ENCODE data around the gene MAD1L1. TPM values are rescaled to one million over a fixed set of nuclear protein-coding genes. Genes with fewer than 3 reads are reported as not detected.

The MAD1L1 gene
- total RNA-seq, 2 experiments from 2014 or later = 157 to 160 TPM

DNA sequence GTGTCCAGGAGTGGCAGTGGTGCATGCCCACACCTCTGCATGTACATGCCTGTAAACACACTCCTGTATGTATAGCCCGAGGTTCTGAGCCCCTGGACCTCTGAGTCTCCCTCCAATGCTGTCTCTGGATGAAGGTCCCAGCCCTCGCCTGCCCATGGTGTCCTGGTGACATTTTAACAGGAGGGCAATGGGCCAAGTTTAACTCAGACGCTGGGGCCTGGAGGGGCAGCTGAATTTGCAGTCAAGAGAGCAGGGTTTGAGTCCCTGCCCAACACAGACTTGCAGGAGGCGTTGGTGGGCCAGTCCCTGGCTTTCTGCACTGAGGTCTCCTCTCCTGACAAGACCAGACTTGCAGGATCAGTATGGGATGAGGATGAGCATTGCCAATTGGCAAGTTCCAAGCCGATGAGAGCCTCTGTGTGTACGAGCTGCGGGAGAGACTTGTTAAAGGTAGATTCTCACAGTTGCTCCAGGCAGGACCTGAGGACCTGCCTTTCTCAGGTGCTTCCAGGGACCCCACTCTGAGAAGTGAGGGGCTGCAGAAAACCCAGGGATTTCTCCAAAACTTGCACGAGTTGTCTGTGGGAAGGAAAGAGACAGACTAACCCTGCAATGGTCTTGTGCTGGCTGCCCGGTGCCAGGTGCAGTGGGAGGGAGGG lies 420.8 kb downstream of the MAD1L1 start:
- H3K27me3 ChIP-seq (ENCODE audit: control insufficient read depth in 1 of 2, insufficient read depth in 2 of 2, low read length in 2 of 2) = no peaks in the 10 kb centered on the region
- H3K36me3 Mint-ChIP-seq (ENCODE audit: low read depth) = peaks cover 7% of the 10 kb centered on the region
- no peak overlapping the region for H3K27ac ChIP-seq (ENCODE audit: low read depth in 1 of 2, low read length in 2 of 2)
- H3K9me3 Mint-ChIP-seq = no peaks in the 10 kb centered on the region
- H3K4me1 ChIP-seq (ENCODE audit: insufficient read depth, low read length) = no peaks in the 10 kb centered on the region
- TF ChIP-seq, protein P1, sequence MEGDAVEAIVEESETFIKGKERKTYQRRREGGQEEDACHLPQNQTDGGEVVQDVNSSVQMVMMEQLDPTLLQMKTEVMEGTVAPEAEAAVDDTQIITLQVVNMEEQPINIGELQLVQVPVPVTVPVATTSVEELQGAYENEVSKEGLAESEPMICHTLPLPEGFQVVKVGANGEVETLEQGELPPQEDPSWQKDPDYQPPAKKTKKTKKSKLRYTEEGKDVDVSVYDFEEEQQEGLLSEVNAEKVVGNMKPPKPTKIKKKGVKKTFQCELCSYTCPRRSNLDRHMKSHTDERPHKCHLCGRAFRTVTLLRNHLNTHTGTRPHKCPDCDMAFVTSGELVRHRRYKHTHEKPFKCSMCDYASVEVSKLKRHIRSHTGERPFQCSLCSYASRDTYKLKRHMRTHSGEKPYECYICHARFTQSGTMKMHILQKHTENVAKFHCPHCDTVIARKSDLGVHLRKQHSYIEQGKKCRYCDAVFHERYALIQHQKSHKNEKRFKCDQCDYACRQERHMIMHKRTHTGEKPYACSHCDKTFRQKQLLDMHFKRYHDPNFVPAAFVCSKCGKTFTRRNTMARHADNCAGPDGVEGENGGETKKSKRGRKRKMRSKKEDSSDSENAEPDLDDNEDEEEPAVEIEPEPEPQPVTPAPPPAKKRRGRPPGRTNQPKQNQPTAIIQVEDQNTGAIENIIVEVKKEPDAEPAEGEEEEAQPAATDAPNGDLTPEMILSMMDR (IDR thresholded peaks at IDR 0.05) = no peak
- peak overlapping the region; percentile 30 for H3K27ac Mint-ChIP-seq
- H3K9me3 ChIP-seq (ENCODE audit: control insufficient read depth in 1 of 2, insufficient read depth in 1 of 2, low read length in 2 of 2) = peaks cover 0 to 7% of the 10 kb centered on the region in 2 experiments
- H3K36me3 ChIP-seq (ENCODE audit: insufficient read depth, low read length) = peaks cover 11% of the 10 kb centered on the region
- no peak overlapping the region for H3K4me3 ChIP-seq (ENCODE audit: low read length)
- CTCF ChIA-PET = no interaction called here
- DNase-seq (no peak), ATAC-seq (ENCODE audit: poor library complexity) (no peak)
- intact Hi-C loops (cut with DNase I, micrococcal nuclease) = no loop called here
- POLR2A ChIA-PET = no interaction called here
- H3K27me3 Mint-ChIP-seq = no peaks in the 10 kb centered on the region
- no peak overlapping the region for H3K4me3 Mint-ChIP-seq
- no peaks in the 10 kb centered on the region for H3K4me1 Mint-ChIP-seq (ENCODE audit: low read depth)

DNA sequence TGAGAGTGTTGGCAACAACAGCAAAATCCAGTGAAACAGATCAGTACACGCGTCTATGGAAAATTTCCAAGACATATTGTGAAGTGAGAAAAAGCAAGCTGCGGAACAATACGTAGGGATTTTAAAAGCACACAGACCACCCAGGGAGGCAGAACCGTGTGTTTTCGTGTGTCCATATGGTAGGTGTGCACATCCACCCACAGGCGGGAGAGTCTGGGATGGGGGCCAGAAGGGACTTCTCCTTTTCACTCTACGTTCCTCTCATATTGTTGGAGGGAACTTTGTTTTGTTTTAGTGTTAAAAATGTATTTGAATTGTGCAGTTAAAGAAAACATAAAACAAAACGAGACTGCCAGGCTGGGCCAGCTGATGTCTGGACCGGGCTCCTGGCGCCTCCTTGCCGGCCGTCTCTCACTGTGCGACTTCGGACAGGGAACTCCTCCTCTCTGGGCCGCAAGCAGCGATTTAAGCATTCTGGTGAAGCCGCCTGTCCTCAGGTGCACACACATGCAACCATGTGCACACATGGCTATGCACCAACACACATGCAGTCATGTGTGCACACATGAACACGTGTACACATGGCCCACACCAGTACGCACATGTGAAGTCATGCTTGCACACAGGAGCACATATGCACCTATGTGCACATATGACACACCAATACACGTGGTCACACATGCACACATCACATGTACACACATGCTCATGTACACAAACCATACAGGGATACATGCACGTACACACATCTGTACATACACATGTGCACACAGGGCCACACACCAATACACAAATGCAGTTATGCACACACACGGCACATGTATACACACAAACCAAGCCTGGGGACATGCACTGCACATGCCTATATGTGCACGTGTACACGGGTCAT lies 421.5 kb downstream of the MAD1L1 start:
- no peaks in the 10 kb centered on the region for H3K27me3 ChIP-seq (ENCODE audit: control insufficient read depth in 1 of 2, insufficient read depth in 2 of 2, low read length in 2 of 2)
- Mint-ChIP-seq H3K27ac (peak overlapping the region; percentile 30), H3K36me3 (ENCODE audit: low read depth) (peaks cover 7% of the 10 kb centered on the region), H3K4me1 (ENCODE audit: low read depth) (no peaks in the 10 kb centered on the region), H3K27me3 (no peaks in the 10 kb centered on the region), H3K4me3 (no peak overlapping the region), H3K9me3 (no peaks in the 10 kb centered on the region)
- ChIA-PET POLR2A (no interaction called here), CTCF (no interaction called here)
- H3K36me3 ChIP-seq (ENCODE audit: insufficient read depth, low read length) = peaks cover 11% of the 10 kb centered on the region
- no peak for ATAC-seq (ENCODE audit: poor library complexity)
- H3K4me3 ChIP-seq (ENCODE audit: low read length) = no peak overlapping the region
- TF ChIP-seq, protein P1 (IDR thresholded peaks at IDR 0.05) = no peak
- intact Hi-C loops (cut with DNase I, micrococcal nuclease) = no loop called here
- H3K4me1 ChIP-seq (ENCODE audit: insufficient read depth, low read length) = no peaks in the 10 kb centered on the region
- H3K27ac ChIP-seq (ENCODE audit: low read depth in 1 of 2, low read length in 2 of 2) = no peak overlapping the region
- H3K9me3 ChIP-seq (ENCODE audit: control insufficient read depth in 1 of 2, insufficient read depth in 1 of 2, low read length in 2 of 2) = peaks cover 0 to 7% of the 10 kb centered on the region in 2 experiments
- no peak for DNase-seq

DNA sequence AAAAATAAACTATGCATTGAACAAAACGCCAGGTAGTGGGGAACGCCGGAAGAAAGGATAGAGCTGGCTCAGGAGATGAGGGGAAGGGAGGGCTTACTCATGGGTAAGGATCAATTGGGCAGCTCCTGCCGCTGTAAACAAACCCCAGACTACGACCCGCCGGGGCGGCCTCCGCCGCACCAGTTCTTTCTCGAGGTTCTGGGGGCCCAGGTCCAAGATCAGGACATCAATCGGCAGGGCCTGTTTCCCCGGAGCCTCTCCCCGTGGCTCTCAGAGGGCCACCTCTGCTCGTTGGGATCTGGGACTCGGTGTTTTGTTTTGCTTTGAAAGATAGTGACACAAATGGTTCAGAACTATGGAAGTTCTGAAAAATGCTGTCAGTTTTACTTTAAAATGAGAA lies 422.2 kb downstream of the MAD1L1 start:
- Mint-ChIP-seq H3K4me1 (ENCODE audit: low read depth) (no peaks in the 10 kb centered on the region), H3K36me3 (ENCODE audit: low read depth) (peaks cover 7% of the 10 kb centered on the region), H3K27me3 (no peaks in the 10 kb centered on the region), H3K9me3 (no peaks in the 10 kb centered on the region), H3K27ac (no peak overlapping the region), H3K4me3 (no peak overlapping the region)
- H3K9me3 ChIP-seq (ENCODE audit: control insufficient read depth in 1 of 2, insufficient read depth in 1 of 2, low read length in 2 of 2) = peaks cover 0 to 7% of the 10 kb centered on the region in 2 experiments
- no peaks in the 10 kb centered on the region for H3K4me1 ChIP-seq (ENCODE audit: insufficient read depth, low read length)
- no peak for DNase-seq
- TF ChIP-seq, protein P1 (IDR thresholded peaks at IDR 0.05) = no peak
- ChIA-PET POLR2A (no interaction called here), CTCF (no interaction called here)
- intact Hi-C loops (cut with DNase I, micrococcal nuclease) = no loop called here
- no peak overlapping the region for H3K4me3 ChIP-seq (ENCODE audit: low read length)
- no peak for ATAC-seq (ENCODE audit: poor library complexity)
- no peak overlapping the region for H3K27ac ChIP-seq (ENCODE audit: low read depth in 1 of 2, low read length in 2 of 2)
- no peaks in the 10 kb centered on the region for H3K27me3 ChIP-seq (ENCODE audit: control insufficient read depth in 1 of 2, insufficient read depth in 2 of 2, low read length in 2 of 2)
- H3K36me3 ChIP-seq (ENCODE audit: insufficient read depth, low read length) = peaks cover 9% of the 10 kb centered on the region
